GF-D8 (cell line): ENCODE results near the gene ANO1.

Experiments
- DNase-seq: peaks from one replicate; lab custom pipeline; 2025; lab: John Stamatoyannopoulos, UW

ANO1 gene

GRCh38 chr11:70072861-70073755, 5.0 kb upstream of the ANO1 start:
- DNase-seq = no peak

GRCh38 chr11:70073871-70074371, 4.2 kb upstream of the ANO1 start:
- no peak for DNase-seq

- DNase-seq = no peak
Measured at GRCh38 chr11:70074746-70075145, 3.4 kb upstream of the ANO1 start.

DNA sequence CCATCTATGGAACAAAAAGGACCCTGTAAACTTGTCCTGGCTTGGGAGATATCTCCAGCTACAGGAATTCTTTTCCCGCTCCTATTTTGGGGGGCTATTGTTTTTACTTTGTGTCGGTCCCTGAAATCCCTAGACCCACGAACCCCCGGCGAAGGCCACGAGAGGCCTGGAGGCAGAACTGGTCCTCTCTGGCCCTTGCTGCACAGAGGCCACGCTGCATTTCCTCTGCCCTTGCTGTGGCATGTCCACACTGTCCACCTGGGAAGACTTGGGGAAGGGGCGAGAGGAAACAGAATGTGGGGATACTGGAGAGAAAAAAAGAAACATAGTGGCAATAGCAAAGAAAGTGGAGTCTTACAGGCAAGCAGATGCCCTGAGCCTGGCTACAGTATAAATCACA, 2.3 kb upstream of the ANO1 start:
- DNase-seq = no peak

- DNase-seq = no peak
Measured at GRCh38 chr11:70076461-70076931, 1.6 kb upstream of the ANO1 start.

DNA sequence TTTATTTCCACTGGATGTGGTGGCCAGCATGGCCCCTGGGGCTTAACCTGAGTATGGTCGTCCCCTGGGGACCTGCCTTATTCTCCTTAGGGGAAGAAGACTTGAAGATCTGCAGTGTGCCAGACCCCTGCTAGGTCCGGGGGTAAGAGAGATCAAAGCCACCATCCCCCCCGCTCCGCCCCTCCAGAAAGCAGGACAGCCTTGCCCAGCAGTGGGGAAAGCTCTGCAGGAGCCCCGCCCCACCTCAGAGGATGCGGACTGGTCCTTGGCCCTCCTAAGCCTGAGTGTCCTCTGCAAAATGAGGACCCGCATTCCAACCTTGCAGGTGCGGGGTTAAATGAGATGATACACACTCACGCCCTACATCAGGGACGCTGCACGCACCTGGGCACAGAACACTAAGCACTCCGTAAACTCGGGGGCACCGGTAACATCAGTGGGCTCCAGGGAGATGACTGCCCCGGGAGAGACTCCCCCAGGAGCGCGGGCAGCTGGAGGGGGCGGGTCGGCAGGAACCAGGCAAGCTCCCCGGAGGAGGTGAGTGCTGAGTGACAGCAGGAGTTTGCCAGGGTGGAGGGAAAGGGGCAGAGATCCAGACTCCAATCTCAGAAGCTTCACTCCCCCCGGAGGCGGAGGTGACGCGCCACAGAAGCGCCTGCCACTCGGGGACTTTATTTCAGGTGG, 564 bp upstream of the ANO1 start:
- no peak for DNase-seq

- no peak for DNase-seq
Measured at GRCh38 chr11:70078781-70079616, 882 bp downstream of the ANO1 start.

DNA sequence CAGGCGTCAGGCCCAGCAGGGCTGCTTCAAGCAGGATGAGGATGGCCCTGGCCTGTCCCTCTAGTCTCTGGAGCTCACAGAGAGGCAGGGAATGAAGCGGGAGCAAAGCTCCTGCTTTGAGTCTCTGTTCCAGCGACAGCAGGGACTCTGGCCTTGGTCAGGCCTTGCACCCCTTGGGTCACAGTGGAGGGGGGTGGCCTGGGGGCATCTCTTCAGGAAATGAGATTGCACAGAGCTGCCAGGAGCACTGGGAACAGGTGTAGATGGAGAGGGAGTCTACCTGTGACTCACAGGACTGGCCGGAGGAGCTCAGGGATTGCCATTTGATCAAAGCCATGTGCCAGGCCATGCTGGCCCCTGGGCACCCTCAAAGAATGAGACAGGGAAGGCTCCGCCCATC, 1.6 kb downstream of the ANO1 start:
- DNase-seq = no peak

- DNase-seq = no peak
Measured at GRCh38 chr11:70080763-70081162, 2.6 kb downstream of the ANO1 start.

DNA sequence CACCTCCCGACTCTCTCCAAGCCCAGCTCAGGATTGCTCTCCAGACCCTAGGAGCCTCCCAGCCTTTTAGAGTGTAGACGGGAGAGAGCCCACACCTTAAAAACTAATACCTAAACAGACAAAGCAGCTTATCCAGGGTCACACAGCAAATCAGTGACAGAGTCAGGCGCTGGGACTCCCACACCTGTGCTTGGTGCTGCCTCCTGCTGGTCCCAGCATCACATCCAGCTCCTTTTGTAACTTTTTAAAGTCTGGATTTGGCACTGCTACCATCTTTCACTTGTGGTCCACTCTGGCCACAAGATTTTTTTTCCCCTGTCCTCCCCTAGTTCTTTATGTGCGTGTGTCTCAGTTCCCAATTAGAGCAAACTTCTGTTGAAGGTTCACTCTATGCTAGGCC, 4.7 kb downstream of the ANO1 start:
- no peak for DNase-seq

- no peak for DNase-seq
Measured at GRCh38 chr11:70084046-70084984, 6.2 kb downstream of the ANO1 start.

DNA sequence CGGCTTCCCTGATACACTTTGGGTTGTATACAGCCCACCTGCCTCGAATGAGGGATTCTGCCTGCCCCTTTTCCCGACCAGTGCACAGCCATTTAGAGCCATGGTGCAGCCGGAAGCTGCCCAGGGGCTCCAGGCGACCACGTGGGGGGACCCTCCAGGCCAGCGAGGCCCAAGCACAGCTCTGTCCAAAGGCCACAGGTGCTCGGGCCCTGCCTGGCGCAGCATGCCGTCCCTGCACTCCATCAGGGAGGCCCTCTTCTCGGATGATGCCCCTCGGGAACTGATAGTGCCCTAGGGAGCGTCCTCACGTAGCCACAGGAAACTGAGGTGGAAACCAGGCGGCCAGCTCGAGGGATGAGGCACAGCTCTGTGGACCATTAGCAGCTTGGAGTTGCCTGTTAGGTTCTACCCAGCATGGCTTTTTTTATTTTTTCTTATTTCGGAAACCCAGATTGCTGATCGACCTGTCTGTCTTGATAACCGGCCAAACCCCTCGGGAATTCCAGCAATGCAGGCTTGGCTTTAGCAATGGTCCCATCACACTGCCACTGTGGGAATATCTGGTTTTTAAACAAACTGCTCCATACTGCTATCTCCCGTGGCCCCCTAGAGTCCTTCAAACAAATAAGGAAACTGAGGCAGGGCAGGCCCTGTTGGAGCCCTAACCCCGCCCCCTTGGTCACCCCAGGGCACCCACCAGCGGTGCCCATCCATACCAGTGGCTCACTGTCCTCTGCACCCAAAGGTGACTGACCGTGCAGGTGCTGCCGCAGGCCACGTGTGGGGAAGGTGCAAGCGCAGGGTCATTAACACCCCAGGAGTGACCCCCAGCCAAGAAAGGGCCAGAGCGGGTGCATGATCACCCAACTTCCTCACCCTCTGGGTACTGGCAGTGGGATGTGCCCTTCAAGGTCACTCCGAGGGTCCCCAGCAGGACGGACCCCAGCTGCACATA, 8.0 kb downstream of the ANO1 start:
- no peak for DNase-seq

- DNase-seq = no peak
Measured at GRCh38 chr11:70087446-70088167, 9.5 kb downstream of the ANO1 start.

- no peak for DNase-seq
Measured at GRCh38 chr11:70088735-70089250, 10.7 kb downstream of the ANO1 start.

DNA sequence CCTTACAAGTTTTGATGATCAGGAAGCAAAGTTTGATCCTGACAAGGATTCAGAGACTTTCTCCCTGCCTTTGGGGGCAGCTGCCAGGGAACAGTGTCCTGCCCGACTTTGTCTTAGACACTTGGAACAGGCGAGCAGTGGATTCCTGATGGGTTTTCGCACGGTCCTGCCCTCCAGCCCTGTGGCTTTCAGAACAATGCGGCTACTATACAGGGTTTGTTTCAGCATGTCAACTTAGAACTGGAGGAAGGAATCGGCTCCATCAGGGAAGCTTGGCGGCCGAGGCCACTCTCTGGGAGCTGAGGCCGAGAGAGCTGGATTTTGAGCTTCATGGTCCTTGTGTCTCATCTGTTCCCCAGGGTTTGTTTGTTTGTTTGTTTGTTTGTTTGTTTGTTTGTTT, 11.5 kb downstream of the ANO1 start:
- no peak for DNase-seq

DNA sequence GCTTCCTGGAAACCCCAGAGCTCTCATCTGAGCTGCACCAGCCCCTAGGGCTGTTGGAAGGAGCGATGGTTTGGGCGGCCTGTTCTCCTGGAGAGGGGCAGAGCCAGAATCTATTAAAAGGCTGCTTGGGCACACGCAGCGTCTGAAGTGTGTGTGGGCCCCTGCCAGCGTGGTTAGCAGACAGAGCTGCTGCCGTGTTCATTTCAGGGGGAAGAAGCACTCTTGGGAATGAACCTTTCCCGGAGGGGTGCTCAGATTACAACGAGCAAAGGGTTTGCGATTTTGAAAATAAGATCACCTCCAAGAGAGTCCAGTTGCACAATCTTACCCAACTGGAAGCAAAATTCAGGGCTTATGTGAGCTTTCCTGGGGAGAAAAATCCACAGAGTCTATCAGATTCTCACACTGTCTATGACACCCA, 12.9 kb downstream of the ANO1 start:
- no peak for DNase-seq

- no peak for DNase-seq
Measured at GRCh38 chr11:70091638-70092037, 13.5 kb downstream of the ANO1 start.

GRCh38 chr11:70092959-70093715, 15.0 kb downstream of the ANO1 start:
- DNase-seq = no peak
